K562 (cell line): ENCODE measurements around the gene EEPD1. TPM values are rescaled to one million over a fixed set of nuclear protein-coding genes. Genes with fewer than 3 reads are reported as not detected.

ENCODE experiments used
- CLOCK ChIP-seq: fragments of 250-450 bp; sonication (Bioruptor Pico); IDR thresholded peaks from 2 replicates; pipeline ENCODE4 v1.4.0; 2020; ENCODE audit warnings: mild to moderate bottlenecking, moderate library complexity, borderline replicate concordance
- RAD51 ChIP-seq: fragments of 450-650 bp; IDR thresholded peaks from 2 replicates; pipeline ENCODE4 v1.7.1; 2016; ENCODE audit warnings: low read depth, mild to moderate bottlenecking, borderline replicate concordance
- RCOR1 ChIP-seq, 2 experiments: IDR thresholded peaks; 2 replicates each; pipeline ENCODE4 v1.6.1; 2012; ENCODE audit warnings: low read depth in 2 of 2, low read length in 2 of 2, borderline replicate concordance in 1 of 2, improper control_type of control experiment in 1 of 2
- REST ChIP-seq, 2 experiments: fragments of 450-650 bp; formaldehyde crosslinking in 1 of 2; IDR thresholded peaks; 2 replicates each; pipeline versions ENCODE4 v1.4.0 to v1.6.1; 2014 to 2020; ENCODE audit warnings: mild to moderate bottlenecking in 2 of 2, borderline replicate concordance in 1 of 2, low read depth in 1 of 2
- STAG1 ChIP-seq: sonication (generic); formaldehyde crosslinking; IDR thresholded peaks from 2 replicates; pipeline ENCODE4 v1.5.0; 2020; ENCODE audit warnings: missing genetic modification reagents, borderline replicate concordance
- TFAP4 ChIP-seq: sonication (generic); formaldehyde crosslinking; IDR thresholded peaks from 2 replicates; pipeline ENCODE4 v1.8.0; 2022; ENCODE audit warnings: missing genetic modification reagents, mild to moderate bottlenecking, moderate library complexity, borderline replicate concordance
- TSHZ1 ChIP-seq: fragments of 250-450 bp; sonication (Bioruptor Pico); IDR thresholded peaks from 2 replicates; pipeline ENCODE4 v1.4.0; 2020; ENCODE audit warnings: mild to moderate bottlenecking, moderate library complexity
- polyA plus RNA-seq, 8 experiments: library from polyadenylated mRNA; depleted of rRNA in 4 of 8; stranded (reverse) in 5 of 8; unstranded in 3 of 8; fragments of >200 nt; fragmentation: Nextera tagmentation in 2 of 8; fragmentation: Illumina TruSeq in 1 of 8; extraction: Ambion mirVana in 2 of 8; extraction: Trizol in 1 of 8; gene quantifications; 2 replicates each; pipeline versions ENCODE4 v1.2.1 to v1.2.3, GENCODE V29; 2011 to 2014; ENCODE audit warnings: inconsistent platforms in 1 of 8, missing spikeins in 1 of 8
- total RNA-seq, 7 experiments: library from RNA; depleted of rRNA in 6 of 7; stranded (reverse); fragments of >200 nt in 6 of 7; fragmentation: Illumina TruSeq in 2 of 7; extraction: Trizol in 2 of 7; gene quantifications; 2 replicates each; pipeline versions ENCODE4 v1.2.1 to v1.2.3, GENCODE V29; 2011 to 2021; ENCODE audit warnings: low replicate concordance in 1 of 7

Gene EEPD1
- total and polyA plus RNA-seq, 9 of the 15 experiments (the other 6 are each of a cell fraction or from before 2014, with no cell fraction given): 0.01 to 1.5 (median 0.74) TPM; not detected in 1

- TF ChIP-seq REST (IDR thresholded peaks at IDR 0.05; ENCODE audit: borderline replicate concordance) (peak; percentile 94), REST (CRISPR knock-in tag; IDR thresholded peaks at IDR 0.05; ENCODE audit: low read depth) (no peak), STAG1 (CRISPR knock-in tag) (peak; percentile 95), TFAP4 (peak; percentile 58; the same call in 1 of the 2 replicates), TSHZ1 (CRISPR knock-in tag) (no peak), RCOR1 (IDR thresholded peaks at IDR 0.05; ENCODE audit: borderline replicate concordance in 1 of 2, low read depth in 2 of 2, low read length in 2 of 2) (peak in 1 of 2 experiments; percentile 11; a peak in 1 of 4 replicates), CLOCK (CRISPR knock-in tag) (no peak), RAD51 (no peak)
These were observed 138.6 kb downstream of the EEPD1 start (continued) for GRCh38 chr7:36291387-36292316.
